Muscle layer of colon (tissue), 2 donors: Measurements from ENCODE around the gene GPBP1.
"Not testable (repeated sequence)": the region's sequence is repeated elsewhere in the genome, so short reads cannot be mapped to it uniquely, and the experiment has no call there.

Source experiments
- H3K27ac ChIP-seq: one replicate; pipeline ENCODE4 v1.7.0; 2013; ENCODE audit warnings: low read depth, mild to moderate bottlenecking, low read length, moderate library complexity
- H3K27me3 ChIP-seq, 2 donors: one replicate each; pipeline ENCODE4 v1.7.0; 2013; ENCODE audit warnings: low read length in 2 of 2, mild to moderate bottlenecking in 2 of 2; ENCODE audit not compliant: insufficient read depth in 2 of 2, control insufficient read depth in 1 of 2
- H3K36me3 ChIP-seq: one replicate; pipeline ENCODE4 v1.7.0; 2013; ENCODE audit warnings: mild to moderate bottlenecking, low read length; ENCODE audit not compliant: insufficient read depth
- H3K4me1 ChIP-seq: one replicate; pipeline ENCODE4 v1.7.0; 2013; ENCODE audit warnings: mild to moderate bottlenecking, low read length; ENCODE audit not compliant: insufficient read depth
- H3K4me3 ChIP-seq, 2 donors: one replicate each; pipeline ENCODE4 v1.7.0; 2013; ENCODE audit warnings: low read length in 2 of 2, low read depth in 1 of 2, mild to moderate bottlenecking in 1 of 2, moderate library complexity in 1 of 2
- H3K9ac ChIP-seq: one replicate; pipeline ENCODE4 v1.7.0; 2013; ENCODE audit warnings: low read length
- H3K9me3 ChIP-seq: one replicate; pipeline ENCODE4 v1.7.0; 2013; ENCODE audit warnings: mild to moderate bottlenecking, low read length
- donor health status: abdominal sarcoma.
- donor health status: Adenocarcinoma of cecum.

GPBP1 gene, protein sequence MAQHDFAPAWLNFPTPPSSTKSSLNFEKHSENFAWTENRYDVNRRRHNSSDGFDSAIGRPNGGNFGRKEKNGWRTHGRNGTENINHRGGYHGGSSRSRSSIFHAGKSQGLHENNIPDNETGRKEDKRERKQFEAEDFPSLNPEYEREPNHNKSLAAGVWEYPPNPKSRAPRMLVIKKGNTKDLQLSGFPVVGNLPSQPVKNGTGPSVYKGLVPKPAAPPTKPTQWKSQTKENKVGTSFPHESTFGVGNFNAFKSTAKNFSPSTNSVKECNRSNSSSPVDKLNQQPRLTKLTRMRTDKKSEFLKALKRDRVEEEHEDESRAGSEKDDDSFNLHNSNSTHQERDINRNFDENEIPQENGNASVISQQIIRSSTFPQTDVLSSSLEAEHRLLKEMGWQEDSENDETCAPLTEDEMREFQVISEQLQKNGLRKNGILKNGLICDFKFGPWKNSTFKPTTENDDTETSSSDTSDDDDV

DNA sequence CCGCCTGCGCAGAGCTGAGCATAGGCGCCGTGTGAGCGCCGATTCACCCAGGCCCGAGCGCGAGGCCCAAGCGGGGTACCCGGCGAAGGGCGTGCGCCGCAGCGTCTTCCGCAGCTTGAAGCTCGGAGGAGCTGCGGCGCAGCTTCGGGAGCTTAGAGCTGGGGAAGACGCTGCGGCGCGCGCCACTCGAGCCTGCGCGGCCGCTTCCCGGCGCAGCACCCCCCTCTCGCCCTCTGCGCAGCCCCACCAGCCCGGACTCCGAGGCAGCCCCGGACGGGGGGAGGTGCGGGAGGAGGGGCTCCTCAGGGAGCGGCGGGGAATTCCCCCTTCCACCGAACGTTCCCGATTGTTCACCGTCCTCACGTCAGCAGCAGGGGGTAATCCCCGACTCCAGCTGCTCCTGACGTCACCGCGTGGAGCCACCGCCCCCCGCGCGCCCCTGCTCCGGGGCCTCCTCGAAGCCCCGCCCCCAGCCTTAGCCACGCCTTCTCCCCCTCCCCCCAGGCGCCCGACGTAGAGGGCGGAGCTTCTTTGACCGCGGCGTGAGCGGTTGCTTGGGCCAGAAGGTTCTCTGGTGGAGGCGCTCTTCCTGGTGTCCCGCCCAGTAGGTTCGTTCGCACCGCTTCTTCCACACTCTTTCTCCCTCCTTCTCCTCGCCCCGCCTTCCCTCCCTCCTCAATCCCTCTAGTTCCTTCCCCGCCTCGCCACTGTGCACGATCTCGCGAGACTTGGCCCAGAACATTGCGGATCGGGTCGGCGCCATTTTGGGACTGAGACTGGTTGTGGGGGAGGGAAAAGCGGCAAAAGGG lies at the start of gene GPBP1:
Gene GPBP1 (plus strand): TSS at position 741 of the 809 bp plus-strand sequence. CDS start 40,072 bp downstream, outside the sequence.
- no peaks in the 10 kb centered on the region for H3K27me3 ChIP-seq
- peak within 1 kb of the TSS; percentile 99 for H3K27ac ChIP-seq
- no peaks in the 10 kb centered on the region for H3K36me3 ChIP-seq
- no peaks in the 10 kb centered on the region for H3K9me3 ChIP-seq
- peak within 1 kb of the TSS; percentile 73 to 94 for H3K4me3 ChIP-seq
- H3K9ac ChIP-seq = peak within 1 kb of the TSS; percentile 98
- H3K4me1 ChIP-seq = peaks cover 6% of the 10 kb centered on the region

- no peaks in the 10 kb centered on the region for H3K9me3 ChIP-seq
- H3K27me3 ChIP-seq = no peaks in the 10 kb centered on the region
- H3K36me3 ChIP-seq = no peaks in the 10 kb centered on the region
- H3K27ac ChIP-seq = no peak overlapping the region
- H3K4me3 ChIP-seq = no peak overlapping the region
- no peaks in the 10 kb centered on the region for H3K4me1 ChIP-seq
- H3K9ac ChIP-seq = no peak overlapping the region
Observed at GRCh38 chr5:57128325-57128724, 45.5 kb upstream of the GPBP1 start.

DNA sequence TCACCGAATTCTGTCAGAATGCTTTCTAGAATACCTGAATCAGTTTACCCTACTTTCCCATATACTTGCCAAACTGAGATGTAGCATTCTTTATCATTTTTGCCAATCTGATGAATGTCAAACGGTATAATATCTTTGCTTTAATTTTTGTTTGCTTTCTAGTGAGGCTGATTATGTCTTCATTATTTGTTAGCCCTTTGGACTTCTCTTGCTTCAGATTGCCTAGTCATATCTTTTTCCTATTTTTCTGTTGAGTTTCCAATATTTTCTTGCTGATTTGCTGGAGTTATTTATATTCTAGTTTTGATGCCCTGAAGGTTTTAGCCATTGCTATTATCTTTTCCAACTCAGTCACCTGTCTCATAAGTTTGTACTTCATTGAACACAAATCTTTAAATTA lies 40.3 kb upstream of the GPBP1 start:
- Histone ChIP-seq H3K9me3 (no peaks in the 10 kb centered on the region), H3K4me1 (no peaks in the 10 kb centered on the region), H3K9ac (no peak overlapping the region), H3K27ac (no peak overlapping the region), H3K4me3 (no peak overlapping the region), H3K36me3 (no peaks in the 10 kb centered on the region), H3K27me3 (no peaks in the 10 kb centered on the region)

- Histone ChIP-seq H3K9ac (no peak overlapping the region), H3K9me3 (no peaks in the 10 kb centered on the region), H3K4me3 (no peak overlapping the region), H3K4me1 (no peaks in the 10 kb centered on the region), H3K27me3 (no peaks in the 10 kb centered on the region), H3K27ac (no peak overlapping the region), H3K36me3 (no peaks in the 10 kb centered on the region)
Observed at GRCh38 chr5:57137401-57137800, 36.5 kb upstream of the GPBP1 start.

GRCh38 chr5:57152316-57152715 lies 21.5 kb upstream of the GPBP1 start:
- H3K36me3 ChIP-seq = no peaks in the 10 kb centered on the region
- H3K27ac ChIP-seq = no peak overlapping the region
- no peak overlapping the region for H3K9ac ChIP-seq
- no peaks in the 10 kb centered on the region for H3K9me3 ChIP-seq
- H3K27me3 ChIP-seq = no peaks in the 10 kb centered on the region
- no peaks in the 10 kb centered on the region for H3K4me1 ChIP-seq
- no peak overlapping the region for H3K4me3 ChIP-seq

GRCh38 chr5:57155033-57155432 lies 18.8 kb upstream of the GPBP1 start:
- Histone ChIP-seq H3K36me3 (no peaks in the 10 kb centered on the region), H3K4me1 (no peaks in the 10 kb centered on the region), H3K27ac (no peak overlapping the region), H3K4me3 (no peak overlapping the region), H3K9me3 (no peaks in the 10 kb centered on the region), H3K27me3 (no peaks in the 10 kb centered on the region), H3K9ac (no peak overlapping the region)

DNA sequence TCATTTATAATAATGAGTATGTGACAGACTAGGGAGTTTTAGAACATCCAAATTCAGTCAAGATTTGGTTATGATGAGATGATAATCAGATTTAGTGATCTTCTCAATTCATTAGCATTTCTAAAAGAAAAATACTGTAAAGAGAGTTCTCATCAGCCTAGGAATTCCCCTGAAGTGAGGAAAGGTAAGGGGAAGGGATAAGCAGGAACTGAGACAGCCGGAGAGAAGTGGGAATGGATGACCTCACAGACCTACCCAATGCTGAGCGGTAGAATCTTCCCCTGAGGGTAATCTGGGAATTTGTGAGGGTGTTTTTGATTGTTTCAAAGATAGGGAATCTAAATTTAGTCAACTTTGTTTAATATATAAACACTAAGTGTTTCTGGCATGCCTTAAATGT lies 16.7 kb upstream of the GPBP1 start:
- Histone ChIP-seq H3K4me1 (no peaks in the 10 kb centered on the region), H3K27ac (no peak overlapping the region), H3K36me3 (no peaks in the 10 kb centered on the region), H3K9ac (no peak overlapping the region), H3K4me3 (no peak overlapping the region), H3K27me3 (no peaks in the 10 kb centered on the region), H3K9me3 (no peaks in the 10 kb centered on the region)

DNA sequence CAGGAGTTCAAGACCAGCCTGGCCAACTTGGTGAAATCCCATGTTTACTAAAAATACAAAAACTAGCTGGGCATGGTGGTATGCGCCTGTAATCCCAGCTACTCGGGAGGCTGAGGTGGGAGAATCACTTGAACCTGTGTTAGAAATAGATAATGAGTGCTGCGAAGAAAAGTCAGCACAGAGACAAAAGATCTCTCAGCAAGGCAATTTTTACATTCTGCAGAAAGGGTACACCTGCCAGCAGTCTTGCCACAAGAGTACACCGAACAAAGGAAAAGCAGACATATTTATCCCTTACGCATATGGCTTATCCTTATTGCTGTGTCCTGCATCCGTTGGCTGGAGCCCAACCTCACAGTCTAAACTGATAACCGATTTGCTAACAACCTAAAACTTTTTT lies 16.2 kb upstream of the GPBP1 start:
- Histone ChIP-seq H3K27me3 (no peaks in the 10 kb centered on the region), H3K9ac (no peak overlapping the region), H3K4me3 (no peak overlapping the region), H3K9me3 (no peaks in the 10 kb centered on the region), H3K36me3 (no peaks in the 10 kb centered on the region), H3K27ac (no peak overlapping the region), H3K4me1 (no peaks in the 10 kb centered on the region)

- Histone ChIP-seq H3K4me3 (no peak overlapping the region), H3K9me3 (no peaks in the 10 kb centered on the region)
Observed at GRCh38 chr5:57163553-57164006, 10.3 kb upstream of the GPBP1 start.

GRCh38 chr5:57164124-57164523 lies 9.7 kb upstream of the GPBP1 start:
- H3K27me3 ChIP-seq = no peaks in the 10 kb centered on the region

More at GRCh38 chr5:57163553-57164006, 10.3 kb upstream of the GPBP1 start:
- H3K9ac ChIP-seq = no peak overlapping the region
- H3K27ac ChIP-seq = no peak overlapping the region
- no peaks in the 10 kb centered on the region for H3K36me3 ChIP-seq
- no peaks in the 10 kb centered on the region for H3K27me3 ChIP-seq
- H3K4me1 ChIP-seq = no peaks in the 10 kb centered on the region

GRCh38 chr5:57165171-57165570 lies 8.7 kb upstream of the GPBP1 start:
- not testable (repeated sequence) for H3K27me3 ChIP-seq, H3K4me3 ChIP-seq, H3K4me1 ChIP-seq, H3K27ac ChIP-seq, H3K9me3 ChIP-seq, H3K36me3 ChIP-seq, H3K9ac ChIP-seq

More at GRCh38 chr5:57164124-57164523, 9.7 kb upstream of the GPBP1 start:
- Histone ChIP-seq H3K36me3 (no peaks in the 10 kb centered on the region), H3K27ac (no peak overlapping the region), H3K4me3 (no peak overlapping the region), H3K4me1 (no peaks in the 10 kb centered on the region), H3K9ac (no peak overlapping the region), H3K9me3 (no peaks in the 10 kb centered on the region)
